CD1c-positive myeloid dendritic cell (primary cell): ENCODE results near the gene CLHC1.
"Not testable (repeated sequence)": the region's sequence is repeated elsewhere in the genome, so short reads cannot be mapped to it uniquely, and the experiment has no call there.

Source experiments
- DNase-seq: peaks from one replicate; pipeline ENCODE4 v3.0.0-alpha.2; 2016; ENCODE audit errors: extremely low spot score

CLHC1 gene

GRCh38 chr2:55232863-55233657, 967 bp upstream of the CLHC1 start:
- peak; percentile 36 for DNase-seq

- peak; percentile 28 for DNase-seq
Observed at GRCh38 chr2:55231546-55232083, 478 bp downstream of the CLHC1 start.

GRCh38 chr2:55230551-55230950, 1.5 kb downstream of the CLHC1 start:
- DNase-seq = no peak

GRCh38 chr2:55229221-55229620, 2.9 kb downstream of the CLHC1 start:
- no peak for DNase-seq

GRCh38 chr2:55228226-55228563, 3.9 kb downstream of the CLHC1 start:
- DNase-seq = no peak

GRCh38 chr2:55227437-55228225, 4.5 kb downstream of the CLHC1 start:
- peak; percentile 71 for DNase-seq

- no peak for DNase-seq
Observed at GRCh38 chr2:55225481-55226020, 6.5 kb downstream of the CLHC1 start.

GRCh38 chr2:55224761-55225261, 7.3 kb downstream of the CLHC1 start:
- no peak for DNase-seq

- no peak for DNase-seq
Observed at GRCh38 chr2:55223958-55224760, 7.9 kb downstream of the CLHC1 start.

- no peak for DNase-seq
Observed at GRCh38 chr2:55213822-55214221, 18.3 kb downstream of the CLHC1 start.

GRCh38 chr2:55204950-55205349, 27.1 kb downstream of the CLHC1 start:
- DNase-seq = no peak

GRCh38 chr2:55204536-55204935, 27.6 kb downstream of the CLHC1 start:
- DNase-seq = no peak

- no peak for DNase-seq
Observed at GRCh38 chr2:55200416-55200815, 31.7 kb downstream of the CLHC1 start.

GRCh38 chr2:55196526-55196925, 35.6 kb downstream of the CLHC1 start:
- DNase-seq = no peak

GRCh38 chr2:55191888-55192287, 40.2 kb downstream of the CLHC1 start:
- DNase-seq = not testable (repeated sequence)

GRCh38 chr2:55186837-55187236, 45.3 kb downstream of the CLHC1 start:
- DNase-seq = not testable (repeated sequence)

- DNase-seq = no peak
Observed at GRCh38 chr2:55180374-55180773, 51.7 kb downstream of the CLHC1 start.

- DNase-seq = no peak
Observed at GRCh38 chr2:55176094-55176415, 56.0 kb downstream of the CLHC1 start.

GRCh38 chr2:55175254-55176093, 56.6 kb downstream of the CLHC1 start:
- peak; percentile 70 for DNase-seq

- DNase-seq = no peak
Observed at GRCh38 chr2:55173438-55174054, 58.5 kb downstream of the CLHC1 start.
